HG03575 (cell line): ENCODE data around the gene GALNT2.

ENCODE experiments used
- ATAC-seq: cut with Tn5 transposase; IDR thresholded peaks from one replicate; pipeline ENCODE4 v1.9.1; 2021; ENCODE audit not compliant: unreplicated experiment, insufficient number of reproducible peaks, low FRiP score; ENCODE audit errors: extremely low read depth

GALNT2 gene

DNA sequence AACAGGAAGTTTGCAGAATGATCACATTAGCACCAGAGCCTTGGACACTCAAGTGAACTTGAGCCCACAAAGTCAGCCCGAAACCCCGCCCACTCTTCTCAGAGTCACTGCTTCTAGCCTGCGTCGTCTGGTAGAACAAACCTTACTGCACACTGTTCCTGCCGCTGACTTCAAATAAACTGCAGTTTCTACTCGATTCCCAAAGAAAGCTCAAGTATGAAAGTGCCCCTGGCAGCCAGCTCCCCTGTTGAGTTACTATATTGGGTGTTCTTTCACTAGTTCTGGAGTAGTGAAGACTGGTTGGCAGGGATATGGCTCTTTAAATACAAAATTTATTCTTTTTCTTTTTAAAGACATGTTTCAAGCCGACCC, 164.7 kb downstream of the GALNT2 start:
- no peak for ATAC-seq

DNA sequence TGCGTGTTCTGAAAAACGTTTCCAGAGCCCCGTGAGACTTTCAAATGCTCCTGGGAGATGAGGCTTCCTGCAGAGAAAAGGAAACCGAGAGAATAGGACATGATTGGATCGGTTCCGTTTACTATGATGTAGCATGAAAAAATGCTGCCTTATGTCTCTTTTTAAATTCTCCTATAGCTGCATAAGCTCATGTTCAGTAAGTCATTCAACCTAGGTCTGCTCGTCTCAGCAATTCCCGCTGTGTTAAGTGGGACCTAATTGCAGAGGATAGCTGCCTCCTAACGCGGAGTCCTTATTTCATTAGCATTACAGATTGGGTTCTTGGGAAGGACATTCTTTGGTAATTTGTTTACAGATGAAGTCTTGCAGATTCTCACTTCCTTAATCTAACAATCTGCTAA, 165.3 kb downstream of the GALNT2 start:
- ATAC-seq = no peak

DNA sequence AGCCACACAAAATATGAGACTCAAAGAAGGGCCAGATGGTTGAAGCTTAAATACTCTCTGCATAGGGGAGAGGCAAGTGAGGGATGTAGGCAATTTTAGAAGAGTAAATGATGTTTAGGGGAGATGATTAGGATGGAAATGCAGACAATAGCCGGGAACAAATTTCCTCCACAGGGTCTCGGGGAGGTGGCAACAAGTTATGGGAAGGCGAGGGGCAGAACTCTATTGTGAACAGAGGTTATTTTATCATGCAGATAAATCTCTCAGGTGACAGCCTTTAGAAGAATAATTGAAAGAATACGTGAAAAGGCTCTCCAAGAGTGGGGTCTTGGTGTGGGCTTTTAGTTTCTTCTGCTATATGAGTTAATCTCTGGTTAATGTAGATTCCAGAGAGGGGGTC, 166.7 kb downstream of the GALNT2 start:
- ATAC-seq = no peak

DNA sequence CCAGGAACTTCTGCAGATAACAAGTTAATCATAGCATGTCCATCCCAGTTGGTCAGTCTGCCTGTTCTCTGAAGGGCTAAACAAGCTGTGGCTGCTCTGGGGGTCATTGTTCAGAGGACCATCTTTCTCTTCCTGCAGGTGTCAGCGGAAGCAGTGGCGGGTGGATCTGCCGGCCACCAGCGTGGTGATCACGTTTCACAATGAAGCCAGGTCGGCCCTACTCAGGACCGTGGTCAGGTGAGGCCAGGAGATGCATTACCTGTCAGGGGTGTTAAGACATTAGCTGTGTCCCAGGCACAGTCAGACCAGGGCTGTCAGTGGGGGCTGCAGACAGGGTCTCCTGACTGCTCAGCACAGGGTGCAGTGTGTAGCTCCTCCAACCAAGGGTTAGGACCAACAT, 168.8 kb downstream of the GALNT2 start:
- ATAC-seq = no peak

DNA sequence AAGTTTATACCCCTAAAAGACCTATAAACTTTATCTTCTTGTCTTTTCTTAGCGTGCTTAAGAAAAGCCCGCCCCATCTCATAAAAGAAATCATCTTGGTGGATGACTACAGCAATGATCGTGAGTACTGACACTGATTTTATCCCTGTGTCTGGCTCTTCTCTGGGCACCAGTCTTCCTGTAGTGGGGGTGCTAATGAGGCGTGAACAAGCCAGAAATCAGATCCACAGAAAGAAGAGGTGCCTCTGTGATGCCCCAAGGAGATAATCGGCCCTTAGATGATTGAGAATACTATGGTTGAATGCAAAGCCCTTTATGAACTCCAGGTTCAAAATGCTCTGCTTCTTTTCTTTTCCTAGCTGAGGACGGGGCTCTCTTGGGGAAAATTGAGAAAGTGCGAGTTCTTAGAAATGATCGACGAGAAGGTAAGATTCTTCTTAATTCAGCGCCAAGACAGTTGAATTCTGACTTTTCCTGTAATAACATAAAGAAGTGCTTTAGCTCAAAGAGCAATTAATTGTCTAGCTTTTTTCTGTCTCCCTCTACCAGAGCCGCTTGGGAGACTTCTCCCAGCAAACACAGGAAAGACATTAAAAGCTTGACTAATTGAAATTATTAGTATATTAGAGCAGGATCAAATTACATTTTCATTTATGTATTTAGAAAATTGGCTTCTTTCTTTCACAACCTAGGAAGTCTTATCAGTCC, 169.4 kb downstream of the GALNT2 start:
- no peak for ATAC-seq

DNA sequence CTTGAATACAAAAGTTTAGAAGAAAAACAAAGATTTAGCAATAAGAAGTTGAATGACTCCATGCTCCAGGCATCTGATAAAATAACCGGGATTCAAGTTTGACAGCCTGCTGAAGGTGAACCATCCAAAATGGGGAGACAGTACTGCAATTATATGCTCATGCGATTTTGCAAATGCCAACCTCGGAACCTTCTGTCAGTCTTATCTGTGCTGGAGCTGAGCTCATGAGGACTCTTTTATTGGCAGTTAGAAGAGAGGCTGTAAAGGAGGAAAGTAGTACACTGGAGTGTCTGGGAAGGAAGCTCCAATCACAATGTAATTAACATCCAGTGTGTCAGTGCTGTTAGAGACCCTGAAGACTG, 170.0 kb downstream of the GALNT2 start:
- no peak for ATAC-seq

DNA sequence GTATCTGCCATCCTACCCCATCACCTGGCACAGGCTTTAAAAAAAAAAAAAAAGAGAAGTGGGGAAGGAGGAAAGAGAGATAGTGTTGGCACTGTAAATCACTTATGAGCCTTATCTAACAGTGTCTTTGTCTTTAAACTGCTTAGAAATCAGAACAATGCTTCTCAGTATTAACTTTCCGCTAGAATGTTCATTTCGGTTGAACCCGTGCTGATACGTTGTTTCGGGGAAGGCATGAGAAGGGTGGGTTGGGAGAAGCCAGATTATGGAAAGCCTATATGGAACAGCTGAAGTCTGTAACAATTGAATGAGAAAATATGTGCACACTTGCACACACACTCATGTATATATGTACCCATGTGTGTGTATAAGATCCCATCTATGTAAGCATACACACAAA, 170.8 kb downstream of the GALNT2 start:
- ATAC-seq = no peak

DNA sequence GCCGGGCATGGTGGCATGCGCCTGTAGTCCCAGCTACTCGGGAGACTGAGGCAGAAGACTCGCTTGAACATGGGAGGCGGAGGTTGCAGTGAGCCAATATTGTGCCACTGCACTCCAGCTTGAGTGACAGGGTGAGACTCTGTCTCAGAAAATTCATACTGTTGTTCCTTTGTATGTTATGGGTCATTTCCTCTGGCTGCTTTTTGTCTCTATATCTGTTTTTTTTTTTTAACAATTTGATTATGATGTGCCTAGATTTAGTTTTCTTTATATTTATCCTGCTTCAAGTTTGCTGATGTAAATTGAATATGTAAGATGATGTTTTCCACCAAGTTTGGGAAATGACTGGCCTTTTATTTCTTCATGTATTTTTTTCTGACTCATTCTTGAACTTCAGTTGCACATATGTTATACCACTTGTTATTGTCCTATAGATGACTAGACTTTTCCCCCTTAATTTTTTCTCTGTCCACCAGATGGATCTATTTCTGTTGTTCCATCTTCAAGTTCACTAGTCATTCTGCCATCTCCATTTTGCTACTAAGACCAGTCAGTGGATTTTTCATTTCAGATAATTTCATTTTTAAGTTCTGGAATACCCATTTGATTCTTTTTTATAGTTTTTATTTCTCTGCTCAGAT, 173.5 kb downstream of the GALNT2 start:
- no peak for ATAC-seq

DNA sequence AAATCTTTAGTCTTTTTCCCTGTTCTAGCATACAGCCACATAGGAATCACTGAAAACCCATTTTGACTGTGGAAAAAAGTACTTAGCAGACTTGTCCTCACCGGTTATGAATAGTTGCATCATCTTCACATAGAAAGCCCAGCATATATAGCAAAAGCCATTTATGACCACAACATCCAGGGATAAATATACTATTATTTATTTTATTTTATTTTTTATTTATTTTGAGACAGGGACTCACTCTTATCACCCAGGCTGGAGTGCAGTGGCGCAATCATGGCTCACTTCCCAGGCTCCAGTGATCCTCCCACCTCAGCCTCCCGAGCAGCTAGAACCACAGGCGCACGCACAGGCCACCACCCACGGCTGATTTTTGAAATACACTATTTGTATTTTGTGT, 175.3 kb downstream of the GALNT2 start:
- ATAC-seq = no peak

DNA sequence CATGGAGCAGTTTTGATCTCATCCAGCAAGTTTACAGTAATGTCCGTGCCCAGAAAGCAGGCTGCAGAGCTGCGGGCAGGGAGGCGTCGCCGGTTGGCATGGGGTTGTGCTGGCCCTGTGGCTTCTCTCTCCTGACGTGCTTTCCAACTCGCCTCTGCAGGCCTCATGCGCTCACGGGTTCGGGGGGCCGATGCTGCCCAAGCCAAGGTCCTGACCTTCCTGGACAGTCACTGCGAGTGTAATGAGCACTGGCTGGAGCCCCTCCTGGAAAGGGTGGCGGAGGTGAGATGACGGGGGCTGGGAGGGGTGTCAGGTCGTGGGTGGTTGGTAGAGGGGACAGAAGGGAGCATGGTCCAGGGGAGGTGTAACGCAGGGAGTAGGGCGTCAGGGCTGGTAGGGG, 176.1 kb downstream of the GALNT2 start:
- no peak for ATAC-seq

DNA sequence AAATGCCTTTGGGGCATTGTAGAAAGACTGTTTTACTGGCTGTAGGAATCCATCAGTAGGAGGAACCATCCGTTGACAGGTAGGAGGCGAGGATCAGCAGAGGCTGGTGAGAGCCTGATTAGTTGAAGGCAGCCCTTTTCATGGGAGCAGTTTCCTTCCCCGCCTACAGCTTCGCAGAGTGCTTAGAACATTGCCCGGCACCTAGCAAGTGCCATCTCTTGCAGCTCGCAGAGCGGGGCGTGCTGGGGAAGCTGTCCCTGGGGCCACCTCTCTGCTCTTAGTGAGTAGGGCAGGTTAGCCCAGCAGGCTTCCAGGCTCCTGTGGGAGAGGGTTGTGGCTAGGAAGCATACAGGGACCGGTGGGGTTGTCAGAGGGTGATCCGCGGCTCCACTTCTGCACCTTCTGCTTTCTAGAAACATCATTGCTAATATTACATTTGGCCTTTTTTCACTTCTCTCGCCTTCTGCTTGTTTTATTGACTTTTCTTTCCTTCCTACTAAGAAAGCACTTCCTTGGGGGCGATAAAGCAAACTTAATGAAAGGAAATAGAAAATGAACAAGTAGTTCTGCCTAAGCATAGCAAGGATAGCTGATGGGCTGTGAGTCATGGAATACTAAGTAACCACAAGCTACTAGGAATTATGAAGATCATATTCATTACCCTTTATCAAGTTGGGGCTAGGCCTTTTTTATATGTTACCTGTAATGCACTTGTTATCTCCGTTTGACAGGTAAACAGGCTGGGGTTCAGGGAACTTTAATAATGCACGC, 176.7 kb downstream of the GALNT2 start:
- no peak for ATAC-seq

DNA sequence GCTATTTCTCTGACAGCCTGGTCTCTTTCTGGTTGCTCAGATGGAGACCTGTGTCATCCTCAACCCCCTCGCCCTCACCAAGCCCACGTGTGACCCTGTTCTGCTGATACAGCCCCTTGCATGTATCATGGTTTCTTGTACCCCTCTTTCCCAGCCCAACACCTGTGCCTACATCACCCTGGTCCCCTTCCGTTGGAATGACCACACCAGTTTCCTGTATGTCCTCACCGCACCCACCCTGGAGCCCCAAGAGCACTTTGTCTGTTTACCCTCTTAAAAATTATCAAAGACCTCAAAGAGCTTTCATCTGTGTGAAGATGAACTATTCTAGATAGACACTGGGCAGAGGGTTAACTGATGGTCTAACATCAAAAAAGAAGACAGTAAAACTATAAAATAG, 179.5 kb downstream of the GALNT2 start:
- ATAC-seq = no peak

DNA sequence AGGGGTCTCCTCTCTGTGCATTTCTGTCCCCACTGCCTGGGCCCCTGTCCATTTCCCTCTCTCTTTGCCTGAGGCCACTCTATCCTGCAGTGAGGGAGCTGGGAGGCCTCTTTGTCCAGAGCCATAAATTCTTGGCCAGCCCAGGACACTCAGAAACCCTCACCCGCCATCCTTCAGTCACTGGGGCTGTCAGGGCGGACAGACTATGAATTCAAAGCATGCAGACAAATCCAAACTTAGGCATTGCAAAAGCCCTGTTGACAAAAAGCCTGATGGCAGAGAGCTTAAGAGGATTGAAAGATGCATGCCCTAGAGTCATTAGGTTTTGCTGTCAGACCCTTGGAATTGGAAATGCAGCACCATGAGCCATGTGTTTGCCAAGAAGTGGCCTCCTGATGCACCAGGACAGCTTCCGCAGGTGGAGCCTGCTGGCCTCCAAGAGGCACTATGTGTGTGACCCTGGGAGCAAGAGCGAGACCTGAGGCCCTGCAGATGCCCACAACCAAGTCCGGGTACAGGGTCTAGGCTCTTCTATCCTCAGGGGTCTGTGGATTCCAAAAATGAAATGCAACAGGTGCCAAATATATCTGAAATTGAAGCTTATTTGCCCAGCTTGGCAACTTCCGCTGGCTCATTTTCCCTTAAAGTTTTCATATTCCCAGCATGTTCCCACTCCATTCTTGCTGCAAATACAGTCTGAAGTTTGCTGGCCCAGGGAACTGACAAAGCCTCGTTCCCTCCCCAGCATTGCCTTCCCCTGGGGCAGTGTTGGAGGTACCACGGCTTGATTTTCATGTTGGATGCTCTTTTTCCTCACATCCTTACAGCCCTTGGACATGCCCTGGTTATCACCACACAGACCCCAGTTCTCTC, 181.2 kb downstream of the GALNT2 start:
- ATAC-seq = no peak

DNA sequence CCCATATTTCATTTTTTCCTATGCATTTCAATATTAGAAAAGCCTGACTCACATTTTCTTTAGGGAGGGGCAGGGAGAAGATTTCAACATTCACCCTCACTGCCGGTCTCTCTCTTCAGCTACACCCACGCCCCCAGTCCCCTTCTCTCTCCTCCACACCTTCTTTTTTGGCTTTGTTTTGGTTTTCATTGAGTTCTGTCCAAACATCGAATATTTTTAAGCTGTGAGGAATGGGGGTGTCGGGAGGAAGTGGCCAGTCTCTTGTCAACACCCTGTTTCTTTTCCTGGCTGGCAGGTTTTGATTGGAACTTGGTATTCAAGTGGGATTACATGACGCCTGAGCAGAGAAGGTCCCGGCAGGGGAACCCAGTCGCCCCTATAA, 181.8 kb downstream of the GALNT2 start:
- ATAC-seq = no peak

DNA sequence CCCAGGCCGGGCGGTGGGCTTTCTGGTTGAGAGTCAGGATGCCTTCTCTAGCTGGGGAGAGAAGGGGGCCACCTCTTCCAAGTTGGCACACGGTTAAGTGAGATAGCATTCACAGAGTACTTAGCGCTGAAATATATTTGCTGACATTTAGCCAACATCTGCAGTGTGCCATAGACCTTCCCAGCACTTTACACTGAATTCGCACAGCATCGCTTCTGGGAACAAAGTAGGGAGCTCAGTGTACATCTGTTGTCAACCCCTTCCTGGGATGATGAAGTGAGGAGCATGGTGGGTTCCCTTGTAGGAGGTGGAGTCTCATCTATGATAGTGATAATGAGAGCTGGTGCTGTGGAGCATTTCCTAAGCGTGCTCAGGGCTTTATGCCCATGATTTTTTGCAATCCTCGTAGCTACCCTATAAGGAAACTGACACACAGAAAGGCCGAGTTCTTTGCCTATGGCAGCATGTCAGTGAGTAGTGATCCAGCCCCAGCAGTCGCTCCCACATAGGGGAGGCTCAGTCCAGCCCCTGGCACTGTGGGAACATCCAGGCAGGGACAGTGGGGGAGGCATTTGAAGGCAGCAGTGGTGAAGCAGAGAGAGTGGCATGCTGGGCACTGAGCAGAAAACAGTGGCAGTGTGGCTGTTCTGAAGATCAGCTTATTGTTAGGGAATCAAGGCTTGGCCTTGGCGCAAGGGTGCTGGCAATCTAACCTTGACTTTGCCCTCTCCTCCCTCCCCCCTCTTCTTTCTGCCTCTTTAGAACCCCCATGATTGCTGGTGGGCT, 182.8 kb downstream of the GALNT2 start:
- ATAC-seq = no peak

DNA sequence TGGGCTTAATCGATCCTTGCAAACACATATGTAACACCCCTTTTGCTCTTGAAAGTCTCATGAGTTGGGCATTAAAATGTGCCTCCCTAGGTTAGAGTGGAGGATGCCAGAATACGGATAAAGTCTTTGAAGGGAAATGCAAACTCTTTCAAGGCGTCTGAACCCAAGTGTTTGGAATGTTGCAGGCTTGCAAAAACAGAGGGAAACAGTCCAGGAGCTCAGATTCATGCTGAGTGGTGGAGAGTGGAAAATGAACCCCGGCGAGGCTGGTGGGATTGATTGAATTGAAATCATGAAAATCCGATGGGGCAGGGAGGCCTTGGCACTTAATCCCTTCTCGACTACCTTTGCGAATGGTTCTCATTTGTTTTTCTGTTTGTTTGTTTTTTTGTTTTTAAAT, 183.6 kb downstream of the GALNT2 start:
- no peak for ATAC-seq

DNA sequence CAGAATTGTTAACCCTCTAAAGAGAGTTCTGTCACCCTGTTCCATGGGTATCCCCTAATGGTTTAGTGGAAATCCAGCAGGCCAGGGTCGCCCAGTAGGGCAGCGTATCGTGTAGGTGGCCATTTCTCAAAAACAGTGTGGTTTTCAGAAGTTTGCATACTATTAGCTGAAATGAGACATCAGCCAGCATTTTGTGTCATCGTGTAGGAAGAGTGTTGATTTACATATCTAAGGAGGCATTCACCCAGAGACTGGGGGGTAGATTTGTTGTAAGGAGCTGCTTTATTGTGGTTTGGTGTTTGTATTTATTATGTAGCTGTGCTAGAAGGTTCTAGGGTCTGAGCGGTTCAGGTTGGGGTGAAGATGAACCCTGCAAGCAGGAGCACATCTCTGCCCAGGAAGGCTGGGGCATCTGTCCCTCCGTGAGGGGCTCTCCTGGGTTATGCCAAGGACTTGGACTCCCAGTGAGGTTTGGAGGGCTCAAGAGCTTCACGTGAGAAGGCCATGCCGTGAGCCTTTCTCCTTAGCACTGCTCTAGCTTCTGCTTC, 184.7 kb downstream of the GALNT2 start:
- ATAC-seq = no peak

DNA sequence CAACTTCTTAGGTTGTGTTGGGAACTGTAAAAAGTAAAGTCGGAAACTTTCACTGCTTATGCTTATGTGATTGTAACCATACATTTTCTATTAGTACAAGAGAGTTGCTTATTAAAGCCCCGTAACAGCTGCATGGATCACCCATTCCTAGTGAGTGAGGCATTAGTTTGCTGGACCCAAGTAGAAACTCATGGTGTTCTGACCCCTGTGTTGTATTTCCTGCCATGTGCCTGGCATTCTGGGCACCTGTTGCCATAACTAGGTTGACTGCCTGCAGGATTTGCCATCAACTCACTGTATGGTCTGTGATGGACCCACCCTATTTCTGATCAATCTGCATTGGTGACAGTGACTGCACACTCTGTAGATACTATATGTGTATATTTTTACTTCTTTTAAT, 186.1 kb downstream of the GALNT2 start:
- no peak for ATAC-seq

DNA sequence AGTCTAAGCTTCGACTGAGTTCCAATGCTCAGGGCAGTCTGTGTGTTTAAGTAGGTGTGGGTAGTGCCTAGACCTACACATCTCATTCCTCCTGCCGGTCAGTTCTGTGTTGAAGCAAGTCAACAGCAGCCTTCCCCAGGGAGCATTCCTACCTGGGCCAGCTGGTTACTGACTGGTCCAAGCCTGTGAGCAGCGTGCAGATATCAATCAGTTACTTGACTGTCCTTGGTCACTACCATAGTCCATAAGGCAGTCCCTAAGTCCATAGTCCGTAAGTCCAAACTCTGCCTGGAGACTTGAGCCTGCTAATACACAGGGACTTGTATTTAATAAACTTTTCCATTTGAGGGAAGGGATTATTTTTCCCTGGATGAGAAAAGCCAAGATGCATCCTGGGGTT, 187.2 kb downstream of the GALNT2 start:
- no peak for ATAC-seq
